Bronchial epithelial cell (primary cell): ENCODE results near the gene INSM1. TPM values are rescaled to one million over a fixed set of nuclear protein-coding genes. Genes with fewer than 3 reads are reported as not detected.

ENCODE experiments used
- DNase-seq: peaks from one replicate; pipeline ENCODE4 v3.0.0-alpha.2; 2010; ENCODE audit warnings: low read depth
- FAIRE-seq: peaks from 2 replicates; lab custom pipeline; 2011; peaks lifted over from hg19 to GRCh38; lab: Jason Lieb, UNC
- H3K27me3 ChIP-seq: 2 replicates; pipeline ENCODE4 v1.5.1; 2011; ENCODE audit warnings: low read length; ENCODE audit not compliant: control insufficient read depth, insufficient read depth
- H3K36me3 ChIP-seq: 2 replicates; pipeline ENCODE4 v1.5.1; 2011; ENCODE audit warnings: low read length; ENCODE audit not compliant: control insufficient read depth, insufficient read depth
- H3K4me3 ChIP-seq: 2 replicates; pipeline ENCODE4 v1.5.1; 2011; ENCODE audit warnings: mild to moderate bottlenecking, low read depth, low read length, control low read depth
- CTCF ChIP-seq: IDR thresholded peaks from 2 replicates; pipeline ENCODE4 v1.5.1; 2011; ENCODE audit warnings: mild to moderate bottlenecking, moderate library complexity, low read length, control low read depth, inconsistent platforms; ENCODE audit not compliant: insufficient read depth, severe bottlenecking
- total RNA-seq: library from RNA; depleted of rRNA; stranded (reverse); fragments of >200 nt; gene quantifications from 2 replicates; pipeline ENCODE4 v1.2.1, GENCODE V29; 2014

The INSM1 gene
- total RNA-seq, 1 donor from 2014 or later, result not detected

- Histone ChIP-seq H3K27me3 (no peaks in the 10 kb centered on the region), H3K36me3 (no peaks in the 10 kb centered on the region), H3K4me3 (no peak overlapping the region)
- DNase-seq, result no peak
- TF ChIP-seq CTCF, result no peak
- FAIRE-seq, result no peak
Measured at GRCh38 chr20:20411836-20412235, 43.9 kb downstream of the INSM1 start.

GRCh38 chr20:20412750-20413149, 44.8 kb downstream of the INSM1 start:
- TF ChIP-seq CTCF, result no peak
- FAIRE-seq (no peak), DNase-seq (no peak)
- Histone ChIP-seq H3K27me3 (no peaks in the 10 kb centered on the region), H3K4me3 (no peak overlapping the region), H3K36me3 (no peaks in the 10 kb centered on the region)

GRCh38 chr20:20413810-20414281, 45.9 kb downstream of the INSM1 start:
- no peak overlapping the region for H3K4me3 ChIP-seq
- no peak for TF ChIP-seq CTCF
- H3K36me3 ChIP-seq, result no peaks in the 10 kb centered on the region
- DNase-seq, result no peak
- no peaks in the 10 kb centered on the region for H3K27me3 ChIP-seq
- FAIRE-seq, result no peak

GRCh38 chr20:20414640-20415220, 46.8 kb downstream of the INSM1 start:
- DNase-seq, result no peak
- no peaks in the 10 kb centered on the region for H3K27me3 ChIP-seq
- H3K4me3 ChIP-seq, result no peak overlapping the region
- H3K36me3 ChIP-seq, result no peaks in the 10 kb centered on the region
- no peak for FAIRE-seq
- TF ChIP-seq CTCF, result no peak

GRCh38 chr20:20415321-20415720, 47.4 kb downstream of the INSM1 start:
- no peak for FAIRE-seq
- no peaks in the 10 kb centered on the region for H3K27me3 ChIP-seq
- H3K4me3 ChIP-seq, result no peak overlapping the region
- no peaks in the 10 kb centered on the region for H3K36me3 ChIP-seq
- no peak for DNase-seq
- TF ChIP-seq CTCF, result no peak
